Cardiac septum (tissue), 1 donor: Measurements from ENCODE around the gene HNRNPUL2. TPM values are rescaled to one million over a fixed set of nuclear protein-coding genes. Genes with fewer than 3 reads are reported as not detected.
"Not testable (repeated sequence)": the region's sequence is repeated elsewhere in the genome, so short reads cannot be mapped to it uniquely, and the experiment has no call there.

Source experiments
- DNase-seq: peaks from one replicate; pipeline ENCODE4 v3.0.0-alpha.2; 2020; ENCODE audit warnings: low spot score
- intact Hi-C: fragments of 100-400 bp; cut with DNase I; formaldehyde crosslinking; loops from one replicate; pipeline ENCODE4 v1.14.0; 2022
- total RNA-seq: library from RNA; stranded (reverse); fragmentation: NEBNext Ultra II Directional; extraction: Animal tissue kit (Norgen Biotek cat#: 25700); gene quantifications from one replicate; pipeline ENCODE4 v1.2.1, GENCODE V29; 2021
- donor health status: DM: no; HTN: no; CAD: no.

Gene HNRNPUL2
- total RNA-seq, 1 donor from 2014 or later = 34.8 TPM

- no peak for DNase-seq
- intact Hi-C loops = loop anchor here (5.0 kb wide), 1 partner anchor 35 kb away; the partner anchor contains the start of genes LBHD1 and UQCC3
Observed at GRCh38 chr11:62707277-62707861, 19.9 kb downstream of the HNRNPUL2 start, which contains the start of the genes BSCL2 and GNG3. Gene BSCL2, minus strand, starts transcription at chr11:62707424. Its CDS starts 229 bp downstream, at chr11:62707195. Gene GNG3, plus strand, starts transcription at chr11:62707676. Its CDS starts 620 bp downstream, at chr11:62708296.

GRCh38 chr11:62706850-62707247 is 20.4 kb downstream of the HNRNPUL2 start:
- DNase-seq = no peak
- intact Hi-C loops = loop anchor here (5.0 kb wide), 1 partner anchor 35 kb away; the partner anchor contains the start of genes LBHD1 and UQCC3

GRCh38 chr11:62705880-62706849 is 21.1 kb downstream of the HNRNPUL2 start:
- peak; percentile 98 for DNase-seq
- intact Hi-C loops = loop anchor here (5.0 kb wide), 1 partner anchor 34 kb away; the partner anchor contains the start of genes LBHD1 and UQCC3

GRCh38 chr11:62705413-62705812 is 21.8 kb downstream of the HNRNPUL2 start:
- DNase-seq = peak; percentile 39
- intact Hi-C loops = loop anchor here (5.0 kb wide), 1 partner anchor 33 kb away; the partner anchor contains the start of genes LBHD1 and UQCC3

GRCh38 chr11:62703921-62704320 is 23.3 kb downstream of the HNRNPUL2 start:
- intact Hi-C loops = not testable (repeated sequence)
- DNase-seq = peak; percentile 35

- peak; percentile 36 for DNase-seq
- intact Hi-C loops = no loop called here
Observed at GRCh38 chr11:62702246-62702645, 25.0 kb downstream of the HNRNPUL2 start.

GRCh38 chr11:62694455-62695167 is 32.6 kb downstream of the HNRNPUL2 start:
- intact Hi-C loops = loop anchor here (5.0 kb wide), 1 partner anchor 297 kb away; no protein-coding TSS in a partner anchor

GRCh38 chr11:62693624-62694023 is 33.6 kb downstream of the HNRNPUL2 start:
- not testable (repeated sequence) for DNase-seq
- intact Hi-C loops = loop anchor here (5.0 kb wide), 1 partner anchor 296 kb away; no protein-coding TSS in a partner anchor

More at GRCh38 chr11:62694455-62695167, 32.6 kb downstream of the HNRNPUL2 start:
- DNase-seq = peak; percentile 90

- DNase-seq = no peak
- intact Hi-C loops = loop anchor here (5.0 kb wide), 1 partner anchor 292 kb away; no protein-coding TSS in a partner anchor
Observed at GRCh38 chr11:62689421-62690183, 37.7 kb downstream of the HNRNPUL2 start, which contains the start of gene LRRN4CL. Gene LRRN4CL, minus strand, starts transcription at chr11:62689530. Its CDS starts 1,022 bp downstream, at chr11:62688508.

- no peak for DNase-seq
- intact Hi-C loops = no loop called here
Observed at GRCh38 chr11:62688491-62688890, 38.8 kb downstream of the HNRNPUL2 start.

- DNase-seq = no peak
- intact Hi-C loops = no loop called here
Observed at GRCh38 chr11:62687508-62688396, 39.5 kb downstream of the HNRNPUL2 start.

- intact Hi-C loops = no loop called here
- no peak for DNase-seq
Observed at GRCh38 chr11:62682518-62682917, 44.7 kb downstream of the HNRNPUL2 start.

- DNase-seq = no peak
Observed at GRCh38 chr11:62680825-62681240, 46.4 kb downstream of the HNRNPUL2 start.

GRCh38 chr11:62678770-62679696 is 48.2 kb downstream of the HNRNPUL2 start, which contains the start of gene UBXN1:
Gene UBXN1, minus strand, starts transcription at chr11:62679073. Its CDS starts 150 bp downstream, at chr11:62678923.
- DNase-seq = peak; percentile 97
- intact Hi-C loops = no loop called here

More at GRCh38 chr11:62680825-62681240, 46.4 kb downstream of the HNRNPUL2 start:
- intact Hi-C loops = no loop called here

- intact Hi-C loops = no loop called here
- no peak for DNase-seq
Observed at GRCh38 chr11:62678433-62678769, 48.9 kb downstream of the HNRNPUL2 start.

- intact Hi-C loops = no loop called here
Observed at GRCh38 chr11:62677714-62678113, 49.5 kb downstream of the HNRNPUL2 start.

More at GRCh38 chr11:62677714-62678113, 49.5 kb downstream of the HNRNPUL2 start:
- DNase-seq = no peak
